ENCODE data around the gene ACTR2.
"Not testable (repeated sequence)": the region's sequence is repeated elsewhere in the genome, so short reads cannot be mapped to it uniquely, and the experiment has no call there.

The ACTR2 gene

DNA sequence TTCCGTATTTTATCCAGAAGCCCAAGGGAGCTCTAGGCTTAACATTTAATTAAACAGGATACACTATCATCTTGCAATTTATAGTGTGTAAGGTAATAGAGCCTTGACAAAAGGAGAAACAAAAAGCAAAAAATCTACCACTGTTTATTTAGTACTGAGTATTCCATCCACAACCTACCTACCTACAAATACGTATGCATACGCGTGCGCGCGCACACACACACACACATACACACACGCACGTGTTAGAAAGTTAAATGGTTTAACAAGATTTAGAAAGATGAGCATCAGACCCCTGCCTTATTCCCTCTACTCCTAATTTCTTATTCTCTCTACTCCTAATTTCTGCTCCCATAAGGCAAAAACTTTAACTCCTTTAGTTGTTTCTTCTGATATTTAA is 14.6 kb upstream of the ACTR2 start:
- H3K4me1 ChIP-seq (ENCODE audit: insufficient read depth, low read length) = no peaks in the 10 kb centered on the region
- no peaks in the 10 kb centered on the region for H3K9me3 ChIP-seq (ENCODE audit: control insufficient read depth, insufficient read depth, low read length)
- H3K36me3 ChIP-seq (ENCODE audit: insufficient read depth, low read length) = no peaks in the 10 kb centered on the region
- no peak overlapping the region for H3K9ac ChIP-seq (ENCODE audit: low read depth, low read length)

DNA sequence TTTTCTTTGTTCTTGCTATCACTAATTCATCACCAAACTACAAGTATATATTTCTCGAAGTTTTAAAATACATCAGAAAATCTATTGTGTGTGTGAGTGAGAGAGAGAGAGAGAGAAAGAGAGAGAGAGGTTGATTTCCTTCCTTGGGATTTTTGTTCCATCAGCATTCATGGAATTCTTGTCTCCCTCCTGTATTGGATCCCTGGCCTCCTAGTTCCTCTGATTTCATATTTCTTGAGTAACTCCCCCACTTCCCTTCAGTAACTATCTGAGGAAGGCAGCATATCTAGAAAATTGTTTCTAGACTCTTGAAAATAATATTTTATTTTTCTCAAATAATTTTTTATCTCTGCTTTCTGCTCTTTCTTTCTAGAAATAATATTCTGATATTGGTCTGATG is 13.3 kb upstream of the ACTR2 start:
- no peak overlapping the region for H3K9ac ChIP-seq (ENCODE audit: low read depth, low read length)
- no peaks in the 10 kb centered on the region for H3K36me3 ChIP-seq (ENCODE audit: insufficient read depth, low read length)
- H3K4me1 ChIP-seq (ENCODE audit: insufficient read depth, low read length) = no peaks in the 10 kb centered on the region
- no peaks in the 10 kb centered on the region for H3K9me3 ChIP-seq (ENCODE audit: control insufficient read depth, insufficient read depth, low read length)

DNA sequence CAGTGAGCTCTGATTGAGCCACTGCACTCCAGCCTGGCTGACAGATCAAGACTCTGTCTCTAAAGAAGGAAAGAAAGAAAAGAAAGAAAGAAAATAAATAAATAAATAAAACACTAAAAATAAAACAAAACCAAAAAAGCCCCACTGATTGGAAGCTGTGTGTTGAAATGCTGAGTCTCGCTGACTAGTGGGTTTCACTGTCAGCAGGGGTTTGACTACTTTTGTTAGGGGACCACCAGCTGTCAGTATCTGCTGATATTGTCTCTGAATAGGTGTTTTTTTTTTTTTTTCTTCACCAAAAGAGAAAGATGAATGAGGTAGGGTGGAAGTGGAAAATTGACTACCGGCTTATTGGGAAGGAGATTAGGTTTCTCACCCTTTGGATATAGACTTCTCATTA is 12.8 kb upstream of the ACTR2 start:
- Histone ChIP-seq H3K4me1 (ENCODE audit: insufficient read depth, low read length) (no peaks in the 10 kb centered on the region), H3K9me3 (ENCODE audit: control insufficient read depth, insufficient read depth, low read length) (no peaks in the 10 kb centered on the region)

DNA sequence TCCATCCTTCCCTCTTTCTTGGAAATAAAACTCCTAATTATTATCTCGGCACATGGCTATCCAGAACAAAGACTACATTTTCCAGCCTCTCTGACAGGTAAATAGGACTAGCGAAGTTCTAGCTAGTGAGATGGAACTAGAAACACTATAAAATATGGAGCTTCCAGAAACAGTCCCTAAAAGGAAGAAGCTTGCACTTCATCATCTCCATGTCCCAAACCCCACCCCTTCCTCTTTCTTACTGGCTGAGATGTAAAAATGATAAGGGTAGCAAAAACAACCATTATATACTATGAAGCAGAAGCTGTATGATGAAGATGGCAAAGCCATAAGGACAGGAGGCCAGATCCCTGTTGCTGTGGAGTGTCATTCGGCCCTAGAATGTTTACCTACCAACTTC is 11.7 kb upstream of the ACTR2 start:
- Histone ChIP-seq H3K36me3 (ENCODE audit: insufficient read depth, low read length) (no peaks in the 10 kb centered on the region), H3K9me3 (ENCODE audit: control insufficient read depth, insufficient read depth, low read length) (no peaks in the 10 kb centered on the region), H3K9ac (ENCODE audit: low read depth, low read length) (no peak overlapping the region), H3K4me1 (ENCODE audit: insufficient read depth, low read length) (no peaks in the 10 kb centered on the region)

More for the DNA sequence above, 12.8 kb upstream of the ACTR2 start:
- H3K36me3 ChIP-seq (ENCODE audit: insufficient read depth, low read length) = no peaks in the 10 kb centered on the region
- H3K9ac ChIP-seq (ENCODE audit: low read depth, low read length) = no peak overlapping the region

DNA sequence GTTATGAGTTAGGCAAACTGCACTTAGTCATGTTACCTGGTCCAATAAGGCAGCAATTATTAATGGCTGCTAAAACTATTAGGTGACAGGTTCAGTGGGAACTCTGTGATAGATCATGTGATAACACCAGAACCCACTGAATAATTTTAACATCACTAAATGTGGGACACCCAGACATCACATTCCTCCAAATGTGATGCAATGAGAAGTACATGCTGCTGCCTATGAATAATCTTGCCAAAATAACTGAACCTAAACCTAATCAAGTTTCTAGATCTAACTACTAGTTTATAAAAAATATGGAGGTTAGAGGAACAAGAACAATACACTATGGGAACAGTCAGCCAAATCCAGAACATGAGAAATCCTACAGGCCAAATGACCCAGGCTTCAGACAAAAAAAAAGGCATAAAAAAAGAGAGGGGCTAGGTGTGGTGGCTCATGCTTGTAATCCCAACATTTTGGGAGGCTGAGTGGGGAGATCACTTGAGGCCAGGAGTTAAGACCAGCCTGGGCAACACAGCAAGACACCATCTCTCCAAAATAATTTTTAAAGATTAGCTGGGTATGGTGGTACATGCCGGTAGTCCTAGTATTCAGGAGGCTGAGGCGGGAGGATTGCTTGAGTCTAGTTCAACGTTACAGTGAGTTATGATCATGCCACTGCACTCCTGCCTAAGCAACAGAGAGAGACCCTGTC is 7.0 kb upstream of the ACTR2 start:
- no peak overlapping the region for H3K9ac ChIP-seq (ENCODE audit: low read depth, low read length)
- no peaks in the 10 kb centered on the region for H3K36me3 ChIP-seq (ENCODE audit: insufficient read depth, low read length)

DNA sequence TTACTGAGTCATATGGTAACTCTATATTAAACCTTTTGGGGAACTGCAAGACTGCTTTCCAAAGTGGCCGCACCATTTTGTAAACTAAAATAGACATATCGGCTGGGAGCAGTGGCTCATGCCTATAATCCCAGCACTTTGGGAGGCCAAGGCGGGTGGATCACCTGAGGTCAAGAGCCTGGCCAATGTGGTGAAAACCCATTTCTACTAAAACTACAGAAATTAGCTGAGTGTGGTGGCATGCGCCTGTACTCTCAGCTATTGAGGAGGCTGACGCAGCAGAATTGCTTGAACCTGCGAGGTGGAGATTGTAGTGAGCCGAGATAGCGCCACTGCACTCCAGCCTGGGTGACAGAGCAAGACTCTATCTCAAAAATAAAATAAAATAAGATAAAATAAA is 6.4 kb upstream of the ACTR2 start:
- H3K9me3 ChIP-seq (ENCODE audit: control insufficient read depth, insufficient read depth, low read length); H3K4me1 ChIP-seq (ENCODE audit: insufficient read depth, low read length); H3K36me3 ChIP-seq (ENCODE audit: insufficient read depth, low read length); H3K9ac ChIP-seq (ENCODE audit: low read depth, low read length): not testable (repeated sequence)

More for the DNA sequence above, 7.0 kb upstream of the ACTR2 start:
- no peaks in the 10 kb centered on the region for H3K9me3 ChIP-seq (ENCODE audit: control insufficient read depth, insufficient read depth, low read length)
- H3K4me1 ChIP-seq (ENCODE audit: insufficient read depth, low read length) = no peaks in the 10 kb centered on the region

DNA sequence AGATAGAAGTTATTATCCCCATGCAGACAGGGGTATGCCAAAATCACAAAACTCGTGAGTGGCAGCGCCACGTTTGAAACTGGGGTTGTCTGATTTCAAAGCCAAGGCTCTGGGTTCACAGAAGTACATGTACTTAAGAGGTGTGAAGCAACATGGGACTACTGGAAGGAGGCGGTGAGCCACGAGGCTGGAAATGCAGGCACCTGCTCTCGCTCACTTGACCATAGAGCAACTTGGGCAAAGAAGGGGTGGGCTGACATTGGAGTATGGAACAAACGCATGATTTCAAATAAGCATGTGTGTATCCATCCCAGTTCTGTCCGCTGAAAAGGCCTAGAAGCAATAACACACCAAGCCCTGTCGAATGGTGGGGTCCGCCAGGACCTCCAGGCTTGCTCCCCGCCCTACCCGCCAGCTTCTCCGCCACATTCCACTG is 593 bp upstream of the ACTR2 start:
- Histone ChIP-seq H3K9ac (ENCODE audit: low read depth, low read length) (peak overlapping the region; percentile 79), H3K36me3 (ENCODE audit: insufficient read depth, low read length) (no peaks in the 10 kb centered on the region), H3K4me1 (ENCODE audit: insufficient read depth, low read length) (no peaks in the 10 kb centered on the region), H3K9me3 (ENCODE audit: control insufficient read depth, insufficient read depth, low read length) (no peaks in the 10 kb centered on the region)

DNA sequence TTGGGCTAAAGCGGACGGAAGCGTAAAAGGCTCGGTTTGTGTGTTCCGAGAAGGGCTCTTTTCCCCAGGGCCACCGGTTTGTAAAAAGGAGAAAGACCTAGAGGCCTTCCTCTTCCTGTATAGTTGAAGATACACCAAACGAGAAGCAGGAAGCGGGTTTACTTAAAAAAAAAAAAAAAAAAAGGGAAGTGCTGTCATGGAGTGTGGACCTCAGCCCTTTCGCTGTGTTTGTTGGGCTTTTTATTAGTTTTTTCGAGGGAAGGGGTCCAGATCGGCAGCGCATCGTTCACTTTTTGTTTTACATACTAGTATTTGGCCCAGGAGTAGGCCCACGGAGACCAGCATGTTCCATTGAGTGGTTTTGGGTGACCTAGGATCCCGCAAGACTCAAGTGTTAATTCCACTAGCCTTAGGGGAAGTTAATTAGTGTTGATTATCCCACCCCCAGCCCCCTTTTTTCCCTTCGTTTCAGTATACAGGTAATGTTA is 676 bp downstream of the ACTR2 start:
- Histone ChIP-seq H3K36me3 (ENCODE audit: insufficient read depth, low read length) (no peaks in the 10 kb centered on the region), H3K9me3 (ENCODE audit: control insufficient read depth, insufficient read depth, low read length) (no peaks in the 10 kb centered on the region), H3K9ac (ENCODE audit: low read depth, low read length) (peak overlapping the region; percentile 79), H3K4me1 (ENCODE audit: insufficient read depth, low read length) (no peaks in the 10 kb centered on the region)

DNA sequence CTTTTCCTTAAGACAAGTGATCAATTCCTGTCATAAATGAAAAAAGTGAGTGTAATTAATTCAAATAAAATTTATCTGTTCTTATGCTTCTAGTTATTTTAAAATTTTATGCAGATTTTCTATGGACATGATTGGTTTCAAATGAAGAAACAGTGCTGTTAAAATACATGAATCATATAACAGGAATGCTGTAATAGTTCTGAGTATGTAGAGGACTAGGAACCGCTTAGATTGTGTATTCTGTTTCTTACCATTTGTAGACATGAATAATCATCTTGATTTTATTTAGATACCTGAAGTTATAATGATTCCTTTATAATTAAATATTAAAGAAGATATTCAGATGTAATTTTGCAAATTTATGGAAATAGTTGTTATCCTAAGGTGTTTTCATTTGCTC is 3.5 kb downstream of the ACTR2 start:
- Histone ChIP-seq H3K4me1 (ENCODE audit: insufficient read depth, low read length) (no peaks in the 10 kb centered on the region), H3K9ac (ENCODE audit: low read depth, low read length) (no peak overlapping the region), H3K36me3 (ENCODE audit: insufficient read depth, low read length) (no peaks in the 10 kb centered on the region), H3K9me3 (ENCODE audit: control insufficient read depth, insufficient read depth, low read length) (no peaks in the 10 kb centered on the region)

DNA sequence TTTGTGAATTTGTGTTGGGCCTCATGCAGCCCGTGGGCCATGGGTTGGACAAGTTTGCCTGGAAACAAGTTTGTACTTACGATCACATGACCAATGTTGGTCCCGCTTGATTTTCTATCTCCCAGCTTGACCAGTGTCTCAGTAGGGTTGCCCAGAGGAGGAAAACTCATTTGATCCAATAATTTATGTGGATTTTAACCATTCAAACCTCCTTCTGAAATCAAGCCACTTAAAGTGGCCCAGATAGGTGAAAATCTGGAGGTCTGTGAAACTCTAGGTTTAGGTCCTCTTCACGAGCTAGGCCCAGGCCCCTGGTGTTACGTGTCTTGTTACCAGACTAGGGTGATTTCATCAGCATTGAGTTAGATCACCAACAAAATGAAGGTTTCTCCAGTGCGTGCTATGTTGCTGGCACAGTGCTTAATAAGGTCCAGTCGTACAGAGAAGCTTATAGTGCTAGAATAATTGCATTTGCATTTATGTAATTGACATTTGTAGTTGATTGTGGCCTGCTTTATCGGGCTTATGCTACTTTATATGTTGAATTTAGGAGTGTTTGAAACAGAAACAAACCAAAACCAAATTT is 4.4 kb downstream of the ACTR2 start:
- no peaks in the 10 kb centered on the region for H3K4me1 ChIP-seq (ENCODE audit: insufficient read depth, low read length)
- H3K9me3 ChIP-seq (ENCODE audit: control insufficient read depth, insufficient read depth, low read length) = no peaks in the 10 kb centered on the region
- H3K9ac ChIP-seq (ENCODE audit: low read depth, low read length) = no peak overlapping the region
- H3K36me3 ChIP-seq (ENCODE audit: insufficient read depth, low read length) = no peaks in the 10 kb centered on the region

DNA sequence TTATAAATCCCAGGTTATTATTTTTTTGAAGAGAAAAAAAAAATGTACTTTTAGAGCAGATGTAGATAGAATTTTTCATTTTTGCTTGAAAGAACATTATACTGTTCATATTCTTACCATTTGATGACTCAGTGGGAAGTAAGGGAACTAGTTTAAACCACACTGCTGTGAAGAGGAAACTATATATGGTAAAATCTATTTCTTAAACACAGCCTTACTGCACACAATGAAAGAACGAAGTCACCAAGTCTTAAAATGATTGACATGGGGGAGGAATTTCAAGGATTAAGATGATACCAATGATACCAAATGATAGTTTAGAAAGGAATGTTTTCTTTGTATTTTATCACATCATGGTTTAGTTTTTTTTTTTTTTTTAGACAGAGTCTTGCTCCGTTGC is 5.0 kb downstream of the ACTR2 start:
- Histone ChIP-seq H3K4me1 (ENCODE audit: insufficient read depth, low read length) (no peaks in the 10 kb centered on the region), H3K36me3 (ENCODE audit: insufficient read depth, low read length) (no peaks in the 10 kb centered on the region), H3K9me3 (ENCODE audit: control insufficient read depth, insufficient read depth, low read length) (no peaks in the 10 kb centered on the region), H3K9ac (ENCODE audit: low read depth, low read length) (no peak overlapping the region)

DNA sequence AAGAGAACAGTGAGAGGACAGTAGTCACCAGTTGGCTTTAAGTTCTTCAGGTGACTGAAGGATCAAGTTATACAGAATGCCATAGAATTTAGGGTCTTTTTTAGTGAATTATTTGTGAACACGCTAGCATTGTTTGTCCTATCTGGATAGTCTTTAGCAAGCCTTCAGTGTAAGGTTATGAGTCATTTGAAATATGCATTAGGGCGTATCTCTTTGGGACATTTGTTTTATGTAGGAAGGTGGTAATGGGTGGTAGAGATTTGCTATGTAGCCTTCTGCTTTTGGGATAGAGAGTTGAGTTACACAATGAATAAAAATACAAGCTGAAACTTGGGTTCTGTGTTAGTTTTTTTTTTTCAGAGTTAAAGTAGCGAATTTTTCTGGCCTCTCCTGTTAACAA is 13.0 kb downstream of the ACTR2 start:
- no peak overlapping the region for H3K9ac ChIP-seq (ENCODE audit: low read depth, low read length)
- peaks cover 6% of the 10 kb centered on the region for H3K36me3 ChIP-seq (ENCODE audit: insufficient read depth, low read length)
- H3K4me1 ChIP-seq (ENCODE audit: insufficient read depth, low read length) = no peaks in the 10 kb centered on the region
- no peaks in the 10 kb centered on the region for H3K9me3 ChIP-seq (ENCODE audit: control insufficient read depth, insufficient read depth, low read length)

DNA sequence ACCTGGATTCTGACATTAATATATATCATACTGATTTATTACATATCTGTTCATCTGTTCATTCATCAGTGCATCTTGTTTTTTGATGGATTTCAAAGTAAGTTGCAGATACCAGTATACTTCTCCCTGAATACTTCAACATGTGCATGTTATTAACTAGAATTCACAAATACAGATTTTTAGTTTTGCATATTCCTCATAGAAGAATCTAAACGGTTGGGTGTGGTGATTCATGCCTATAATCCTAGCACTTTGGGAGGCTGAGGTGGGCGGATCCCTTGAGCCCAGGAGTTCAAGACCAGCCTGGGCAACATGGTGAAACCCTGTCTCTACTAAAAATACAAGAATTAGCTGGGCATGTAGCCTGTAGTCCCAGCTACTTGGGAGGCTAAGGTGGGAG is 16.8 kb downstream of the ACTR2 start:
- H3K9ac ChIP-seq (ENCODE audit: low read depth, low read length); H3K9me3 ChIP-seq (ENCODE audit: control insufficient read depth, insufficient read depth, low read length); H3K4me1 ChIP-seq (ENCODE audit: insufficient read depth, low read length); H3K36me3 ChIP-seq (ENCODE audit: insufficient read depth, low read length): not testable (repeated sequence)

DNA sequence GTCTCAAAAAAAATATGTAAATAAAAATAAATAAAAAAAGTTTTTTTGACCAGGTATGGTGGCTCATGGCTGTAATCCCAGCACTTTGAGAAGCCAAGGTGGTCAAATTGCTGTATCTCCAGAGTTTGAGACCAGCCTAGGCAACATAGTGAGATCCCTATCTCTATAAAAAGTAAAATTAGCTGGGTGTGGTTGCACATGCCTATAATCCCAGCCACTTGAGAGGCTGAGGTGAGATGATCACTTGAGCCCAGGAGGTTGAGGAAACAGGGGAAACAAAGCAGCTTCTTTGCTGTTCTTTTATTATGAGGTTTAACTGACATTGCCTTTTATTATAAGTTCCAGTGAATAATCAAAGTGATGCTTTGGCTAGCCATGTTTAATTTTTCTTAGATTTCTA is 25.0 kb downstream of the ACTR2 start:
- Histone ChIP-seq H3K36me3 (ENCODE audit: insufficient read depth, low read length) (peaks cover 6% of the 10 kb centered on the region), H3K9ac (ENCODE audit: low read depth, low read length) (no peak overlapping the region), H3K9me3 (ENCODE audit: control insufficient read depth, insufficient read depth, low read length) (no peaks in the 10 kb centered on the region), H3K4me1 (ENCODE audit: insufficient read depth, low read length) (no peaks in the 10 kb centered on the region)

DNA sequence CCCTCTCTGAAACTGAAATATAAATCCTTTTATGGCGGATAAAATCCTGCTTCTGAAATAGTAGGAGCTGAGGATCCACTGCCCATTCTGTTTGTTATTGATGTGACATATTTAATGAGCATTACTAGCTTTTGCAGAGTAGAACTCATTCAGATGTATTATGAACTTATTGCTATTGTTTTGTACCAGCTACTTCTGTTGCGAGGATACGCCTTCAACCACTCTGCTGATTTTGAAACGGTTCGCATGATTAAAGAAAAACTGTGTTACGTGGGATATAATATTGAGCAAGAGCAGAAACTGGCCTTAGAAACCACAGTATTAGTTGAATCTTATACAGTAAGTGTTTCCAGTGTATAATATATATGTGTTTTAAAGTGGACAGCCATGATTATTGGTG is 27.7 kb downstream of the ACTR2 start:
- no peaks in the 10 kb centered on the region for H3K9me3 ChIP-seq (ENCODE audit: control insufficient read depth, insufficient read depth, low read length)
- H3K36me3 ChIP-seq (ENCODE audit: insufficient read depth, low read length) = peaks cover 3% of the 10 kb centered on the region
- H3K4me1 ChIP-seq (ENCODE audit: insufficient read depth, low read length) = no peaks in the 10 kb centered on the region
- H3K9ac ChIP-seq (ENCODE audit: low read depth, low read length) = no peak overlapping the region

Data from ES-I3 (cell line).